SK-N-SH treated with all-trans-retinoic acid at 6 μM for 48 hours (cell line): ENCODE measurements around the gene NANOS3.

Source experiments
- ATAC-seq: fragments of 200-7000 bp; cut with Tn5 transposase; 3 replicates; pipeline ENCODE4 v1.9.1; 2020; ENCODE audit warnings: mild to moderate bottlenecking, moderate library complexity
- ARNTL ChIP-seq: fragments of 450-650 bp; formaldehyde crosslinking; IDR thresholded peaks from 2 replicates; pipeline ENCODE4 v1.5.0; 2020; ENCODE audit warnings: low read depth, mild to moderate bottlenecking, moderate library complexity, borderline replicate concordance
- BACH2 ChIP-seq: fragments of 250-450 bp; sonication (Bioruptor Pico); IDR thresholded peaks from 2 replicates; pipeline ENCODE4 v1.9.0; 2021; ENCODE audit warnings: mild to moderate bottlenecking, borderline replicate concordance
- CSDC2 ChIP-seq: fragments of 250-450 bp; sonication (Bioruptor Pico); IDR thresholded peaks from 2 replicates; pipeline ENCODE4 v1.5.0; 2020; ENCODE audit warnings: mild to moderate bottlenecking, moderate library complexity
- ESRRG ChIP-seq: fragments of 250-450 bp; sonication (Bioruptor Pico); IDR thresholded peaks from 2 replicates; pipeline ENCODE4 v1.6.1; 2021; ENCODE audit warnings: mild to moderate bottlenecking
- GLIS3 ChIP-seq: fragments of 250-450 bp; sonication (Bioruptor Pico); IDR thresholded peaks from 2 replicates; pipeline ENCODE4 v1.5.0; 2020; ENCODE audit warnings: mild to moderate bottlenecking, moderate library complexity
- ISL1 ChIP-seq: fragments of 250-450 bp; sonication (Bioruptor Pico); IDR thresholded peaks from 2 replicates; pipeline ENCODE4 v2.1.2; 2022; ENCODE audit warnings: mild to moderate bottlenecking, moderate library complexity
- OSR1 ChIP-seq: fragments of 250-450 bp; sonication (Bioruptor Pico); IDR thresholded peaks from 2 replicates; pipeline ENCODE4 v1.8.0; 2022; ENCODE audit warnings: moderate library complexity, mild to moderate bottlenecking, inconsistent platforms
- PPARA ChIP-seq: fragments of 250-450 bp; sonication (Bioruptor Pico); IDR thresholded peaks from 2 replicates; pipeline ENCODE4 v1.5.0; 2020; ENCODE audit warnings: mild to moderate bottlenecking, borderline replicate concordance
- RARB ChIP-seq: fragments of 250-450 bp; sonication (Bioruptor Pico); IDR thresholded peaks from 2 replicates; pipeline ENCODE4 v1.8.0; 2021; ENCODE audit warnings: mild to moderate bottlenecking, moderate library complexity
- TCF4 ChIP-seq: fragments of 250-450 bp; sonication (Bioruptor Pico); IDR thresholded peaks from 2 replicates; pipeline ENCODE4 v1.8.0; 2021; ENCODE audit warnings: mild to moderate bottlenecking, moderate library complexity, borderline replicate concordance
- TOX ChIP-seq: fragments of 250-450 bp; sonication (Bioruptor Pico); IDR thresholded peaks from 2 replicates; pipeline ENCODE4 v1.8.0; 2021; ENCODE audit warnings: mild to moderate bottlenecking, moderate library complexity, borderline replicate concordance
- ZC3H10 ChIP-seq: fragments of 250-450 bp; sonication (Bioruptor Pico); IDR thresholded peaks from 2 replicates; pipeline ENCODE4 v1.5.1; 2021; ENCODE audit warnings: mild to moderate bottlenecking, moderate library complexity
- ZFP3 ChIP-seq: fragments of 250-450 bp; sonication (Bioruptor Pico); IDR thresholded peaks from 2 replicates; pipeline ENCODE4 v1.5.0; 2020; ENCODE audit warnings: mild to moderate bottlenecking, moderate library complexity
- ZFP30 ChIP-seq: fragments of 450-650 bp; formaldehyde crosslinking; IDR thresholded peaks from 2 replicates; pipeline ENCODE4 v1.5.0; 2022; ENCODE audit warnings: mild to moderate bottlenecking, moderate library complexity
- ZNF565 ChIP-seq: fragments of 450-650 bp; formaldehyde crosslinking; conservative IDR thresholded peaks from 2 replicates; pipeline ENCODE4 v1.5.0; 2020; ENCODE audit warnings: low read depth, mild to moderate bottlenecking, moderate library complexity
- ZNF70 ChIP-seq: fragments of 450-650 bp; formaldehyde crosslinking; IDR thresholded peaks from 2 replicates; pipeline ENCODE4 v1.5.0; 2020; ENCODE audit warnings: mild to moderate bottlenecking, moderate library complexity
- ZNF8 ChIP-seq: fragments of 450-650 bp; formaldehyde crosslinking; IDR thresholded peaks from 2 replicates; pipeline ENCODE4 v1.5.0; 2020; ENCODE audit warnings: mild to moderate bottlenecking, moderate library complexity
- TF ChIP-seq, protein P1 (sequence below): fragments of 250-450 bp; sonication (Bioruptor Pico); IDR thresholded peaks from 2 replicates; pipeline ENCODE4 v1.5.1; 2021; ENCODE audit warnings: mild to moderate bottlenecking, moderate library complexity
- TF ChIP-seq, protein P2 (sequence below): fragments of 250-450 bp; sonication (Bioruptor Pico); IDR thresholded peaks from 2 replicates; pipeline ENCODE4 v1.5.0; 2020; ENCODE audit warnings: mild to moderate bottlenecking, moderate library complexity
- TF ChIP-seq, protein P3 (sequence below): fragments of 250-450 bp; sonication (Bioruptor Pico); IDR thresholded peaks from 2 replicates; pipeline ENCODE4 v1.8.0; 2021; ENCODE audit warnings: low read depth, mild to moderate bottlenecking, moderate library complexity, borderline replicate concordance
- TF ChIP-seq, protein P4 (sequence below): fragments of 250-450 bp; sonication (Bioruptor Pico); IDR thresholded peaks from 2 replicates; pipeline ENCODE4 v1.5.1; 2020; ENCODE audit warnings: low read depth, mild to moderate bottlenecking, moderate library complexity
- TF ChIP-seq, protein P5 (sequence below): fragments of 250-450 bp; sonication (Bioruptor Pico); IDR thresholded peaks from 2 replicates; pipeline ENCODE4 v1.8.0; 2020; ENCODE audit warnings: mild to moderate bottlenecking, moderate library complexity, borderline replicate concordance

The NANOS3 gene

DNA sequence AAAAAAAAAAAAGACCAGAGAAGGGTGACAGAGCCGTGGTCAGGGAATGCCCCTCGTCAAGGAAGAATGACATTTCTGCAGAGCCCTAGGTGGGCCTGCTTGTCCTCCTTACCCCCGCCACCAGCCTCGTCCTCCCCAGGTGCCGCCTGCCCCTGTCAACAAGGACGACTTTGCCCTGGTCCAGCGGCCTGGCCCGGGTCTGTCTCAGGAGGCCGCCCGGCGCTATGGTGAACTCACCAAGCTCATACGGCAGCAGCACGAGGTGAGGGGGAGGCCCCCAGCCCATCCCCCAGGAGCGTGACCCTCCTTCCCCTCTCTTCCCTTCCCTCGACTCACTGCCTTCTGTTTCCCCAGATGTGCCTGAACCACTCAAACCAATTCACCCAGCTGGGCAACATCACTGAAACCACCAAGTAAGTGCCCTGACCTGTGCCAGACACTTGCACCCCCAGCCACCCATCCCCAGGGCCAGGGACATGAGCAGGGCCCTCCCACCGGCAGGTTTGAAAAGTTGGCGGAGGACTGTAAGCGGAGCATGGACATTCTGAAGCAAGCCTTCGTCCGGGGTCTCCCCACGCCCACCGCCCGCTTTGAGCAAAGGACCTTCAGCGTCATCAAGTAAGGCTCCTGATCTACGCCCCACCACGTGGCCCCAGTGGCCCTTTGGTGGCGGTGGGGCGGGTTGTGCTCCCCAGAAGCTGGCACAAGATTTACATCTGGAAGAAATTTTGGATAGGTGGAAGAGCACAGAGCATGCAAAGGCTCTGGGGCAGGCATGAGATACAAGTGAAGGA, 46.5 kb downstream of the NANOS3 start:
- no peak for ATAC-seq
- TF ChIP-seq PPARA (CRISPR knock-in tag) (no peak), ZC3H10 (CRISPR knock-in tag) (no peak), RARB (CRISPR knock-in tag) (no peak), ZNF70 (CRISPR knock-in tag) (no peak), ESRRG (CRISPR knock-in tag) (no peak), TCF4 (CRISPR knock-in tag) (no peak), ISL1 (CRISPR knock-in tag) (no peak), ZNF8 (CRISPR knock-in tag) (no peak), OSR1 (CRISPR knock-in tag) (no peak)
- TF ChIP-seq, protein P1, sequence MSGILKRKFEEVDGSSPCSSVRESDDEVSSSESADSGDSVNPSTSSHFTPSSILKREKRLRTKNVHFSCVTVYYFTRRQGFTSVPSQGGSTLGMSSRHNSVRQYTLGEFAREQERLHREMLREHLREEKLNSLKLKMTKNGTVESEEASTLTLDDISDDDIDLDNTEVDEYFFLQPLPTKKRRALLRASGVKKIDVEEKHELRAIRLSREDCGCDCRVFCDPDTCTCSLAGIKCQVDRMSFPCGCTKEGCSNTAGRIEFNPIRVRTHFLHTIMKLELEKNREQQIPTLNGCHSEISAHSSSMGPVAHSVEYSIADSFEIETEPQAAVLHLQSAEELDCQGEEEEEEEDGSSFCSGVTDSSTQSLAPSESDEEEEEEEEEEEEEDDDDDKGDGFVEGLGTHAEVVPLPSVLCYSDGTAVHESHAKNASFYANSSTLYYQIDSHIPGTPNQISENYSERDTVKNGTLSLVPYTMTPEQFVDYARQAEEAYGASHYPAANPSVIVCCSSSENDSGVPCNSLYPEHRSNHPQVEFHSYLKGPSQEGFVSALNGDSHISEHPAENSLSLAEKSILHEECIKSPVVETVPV (CRISPR knock-in tag): no peak
- TF ChIP-seq, protein P2, sequence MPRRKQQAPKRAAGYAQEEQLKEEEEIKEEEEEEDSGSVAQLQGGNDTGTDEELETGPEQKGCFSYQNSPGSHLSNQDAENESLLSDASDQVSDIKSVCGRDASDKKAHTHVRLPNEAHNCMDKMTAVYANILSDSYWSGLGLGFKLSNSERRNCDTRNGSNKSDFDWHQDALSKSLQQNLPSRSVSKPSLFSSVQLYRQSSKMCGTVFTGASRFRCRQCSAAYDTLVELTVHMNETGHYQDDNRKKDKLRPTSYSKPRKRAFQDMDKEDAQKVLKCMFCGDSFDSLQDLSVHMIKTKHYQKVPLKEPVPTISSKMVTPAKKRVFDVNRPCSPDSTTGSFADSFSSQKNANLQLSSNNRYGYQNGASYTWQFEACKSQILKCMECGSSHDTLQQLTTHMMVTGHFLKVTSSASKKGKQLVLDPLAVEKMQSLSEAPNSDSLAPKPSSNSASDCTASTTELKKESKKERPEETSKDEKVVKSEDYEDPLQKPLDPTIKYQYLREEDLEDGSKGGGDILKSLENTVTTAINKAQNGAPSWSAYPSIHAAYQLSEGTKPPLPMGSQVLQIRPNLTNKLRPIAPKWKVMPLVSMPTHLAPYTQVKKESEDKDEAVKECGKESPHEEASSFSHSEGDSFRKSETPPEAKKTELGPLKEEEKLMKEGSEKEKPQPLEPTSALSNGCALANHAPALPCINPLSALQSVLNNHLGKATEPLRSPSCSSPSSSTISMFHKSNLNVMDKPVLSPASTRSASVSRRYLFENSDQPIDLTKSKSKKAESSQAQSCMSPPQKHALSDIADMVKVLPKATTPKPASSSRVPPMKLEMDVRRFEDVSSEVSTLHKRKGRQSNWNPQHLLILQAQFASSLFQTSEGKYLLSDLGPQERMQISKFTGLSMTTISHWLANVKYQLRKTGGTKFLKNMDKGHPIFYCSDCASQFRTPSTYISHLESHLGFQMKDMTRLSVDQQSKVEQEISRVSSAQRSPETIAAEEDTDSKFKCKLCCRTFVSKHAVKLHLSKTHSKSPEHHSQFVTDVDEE (CRISPR knock-in tag): no peak

DNA sequence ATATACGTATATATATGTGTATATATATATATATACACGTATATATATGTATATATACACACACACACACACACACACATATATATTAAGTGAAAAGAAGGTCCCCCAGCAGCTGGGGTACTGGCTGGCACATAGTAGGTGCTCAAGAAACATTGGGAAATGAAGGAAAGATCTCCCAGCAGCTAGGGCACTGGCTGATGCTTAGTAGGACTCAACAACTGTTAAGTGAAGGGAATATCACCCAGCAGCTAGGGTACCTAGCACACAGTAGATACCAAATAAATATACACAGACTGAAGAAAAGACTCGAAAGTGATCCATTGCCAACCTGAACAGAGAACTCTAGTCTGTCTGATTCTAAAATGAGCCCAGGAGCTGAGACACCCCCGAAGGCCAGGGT, 49.1 kb downstream of the NANOS3 start:
- ATAC-seq: no peak
- TF ChIP-seq, protein P3, sequence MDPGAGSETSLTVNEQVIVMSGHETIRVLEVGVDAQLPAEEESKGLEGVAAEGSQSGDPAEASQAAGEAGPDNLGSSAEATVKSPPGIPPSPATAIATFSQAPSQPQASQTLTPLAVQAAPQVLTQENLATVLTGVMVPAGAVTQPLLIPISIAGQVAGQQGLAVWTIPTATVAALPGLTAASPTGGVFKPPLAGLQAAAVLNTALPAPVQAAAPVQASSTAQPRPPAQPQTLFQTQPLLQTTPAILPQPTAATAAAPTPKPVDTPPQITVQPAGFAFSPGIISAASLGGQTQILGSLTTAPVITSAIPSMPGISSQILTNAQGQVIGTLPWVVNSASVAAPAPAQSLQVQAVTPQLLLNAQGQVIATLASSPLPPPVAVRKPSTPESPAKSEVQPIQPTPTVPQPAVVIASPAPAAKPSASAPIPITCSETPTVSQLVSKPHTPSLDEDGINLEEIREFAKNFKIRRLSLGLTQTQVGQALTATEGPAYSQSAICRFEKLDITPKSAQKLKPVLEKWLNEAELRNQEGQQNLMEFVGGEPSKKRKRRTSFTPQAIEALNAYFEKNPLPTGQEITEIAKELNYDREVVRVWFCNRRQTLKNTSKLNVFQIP (CRISPR knock-in tag): no peak

DNA sequence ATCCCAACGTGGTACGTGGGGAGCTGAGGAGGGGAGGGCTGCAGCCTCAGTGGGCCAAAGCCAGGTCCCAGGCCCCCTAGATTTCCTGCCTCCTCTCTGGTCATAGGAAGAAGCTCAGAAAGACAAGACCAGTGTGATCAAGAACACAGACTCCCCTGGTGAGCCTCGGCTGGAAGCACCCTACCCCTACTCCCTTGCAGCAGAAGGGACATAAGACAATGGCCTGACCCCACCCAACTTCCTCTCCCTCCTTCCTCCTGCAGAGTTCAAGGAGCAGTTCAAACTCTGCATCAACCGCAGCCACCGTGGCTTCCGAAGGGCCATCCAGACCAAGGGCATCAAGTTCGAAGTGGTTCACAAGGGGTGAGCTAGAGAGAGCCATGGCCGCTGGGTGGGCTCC, 49.8 kb downstream of the NANOS3 start:
- TF ChIP-seq RARB (CRISPR knock-in tag) (no peak), GLIS3 (CRISPR knock-in tag) (no peak), ARNTL (CRISPR knock-in tag) (no peak), TCF4 (CRISPR knock-in tag) (no peak), PPARA (CRISPR knock-in tag) (no peak), OSR1 (CRISPR knock-in tag) (no peak), ZC3H10 (CRISPR knock-in tag) (no peak), BACH2 (no peak), ISL1 (CRISPR knock-in tag) (no peak), ZNF70 (CRISPR knock-in tag) (no peak)
- TF ChIP-seq, protein P1 (CRISPR knock-in tag): no peak
- TF ChIP-seq, all 23 proteins: peak for 0
- no peak for ATAC-seq

DNA sequence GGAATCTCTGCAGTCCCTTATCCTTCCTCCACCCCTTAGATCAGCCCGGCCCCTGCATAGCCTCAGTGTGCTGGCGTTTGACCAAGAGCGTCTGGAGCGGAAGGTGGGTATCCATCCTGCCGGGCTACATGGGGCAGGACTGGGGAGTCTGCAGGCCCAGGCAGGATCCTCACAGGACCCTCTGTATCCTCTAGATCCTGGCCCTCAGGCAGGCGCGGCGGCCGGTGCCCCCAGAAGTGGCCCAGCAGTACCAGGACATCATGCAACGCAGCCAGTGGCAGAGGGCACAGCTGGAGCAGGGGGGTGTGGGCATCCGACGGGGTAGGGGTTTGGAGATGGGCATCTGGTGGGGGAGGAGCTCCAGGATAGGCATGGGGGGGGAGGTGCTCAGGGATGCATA, 52.4 kb downstream of the NANOS3 start:
- no peak; the same call in 2 of the 3 replicates for ATAC-seq
- TF ChIP-seq PPARA (CRISPR knock-in tag) (no peak), CSDC2 (CRISPR knock-in tag) (no peak), ZFP30 (no peak), TOX (CRISPR knock-in tag) (no peak), ZC3H10 (CRISPR knock-in tag) (no peak), ZFP3 (CRISPR knock-in tag) (no peak), ZNF565 (no peak), RARB (CRISPR knock-in tag) (no peak), ISL1 (CRISPR knock-in tag) (no peak), OSR1 (CRISPR knock-in tag) (no peak)
- TF ChIP-seq, protein P4, sequence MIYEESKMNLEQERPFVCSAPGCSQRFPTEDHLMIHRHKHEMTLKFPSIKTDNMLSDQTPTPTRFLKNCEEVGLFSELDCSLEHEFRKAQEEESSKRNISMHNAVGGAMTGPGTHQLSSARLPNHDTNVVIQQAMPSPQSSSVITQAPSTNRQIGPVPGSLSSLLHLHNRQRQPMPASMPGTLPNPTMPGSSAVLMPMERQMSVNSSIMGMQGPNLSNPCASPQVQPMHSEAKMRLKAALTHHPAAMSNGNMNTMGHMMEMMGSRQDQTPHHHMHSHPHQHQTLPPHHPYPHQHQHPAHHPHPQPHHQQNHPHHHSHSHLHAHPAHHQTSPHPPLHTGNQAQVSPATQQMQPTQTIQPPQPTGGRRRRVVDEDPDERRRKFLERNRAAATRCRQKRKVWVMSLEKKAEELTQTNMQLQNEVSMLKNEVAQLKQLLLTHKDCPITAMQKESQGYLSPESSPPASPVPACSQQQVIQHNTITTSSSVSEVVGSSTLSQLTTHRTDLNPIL (CRISPR knock-in tag): no peak
- TF ChIP-seq, protein P3 (CRISPR knock-in tag): no peak
- TF ChIP-seq, protein P5, sequence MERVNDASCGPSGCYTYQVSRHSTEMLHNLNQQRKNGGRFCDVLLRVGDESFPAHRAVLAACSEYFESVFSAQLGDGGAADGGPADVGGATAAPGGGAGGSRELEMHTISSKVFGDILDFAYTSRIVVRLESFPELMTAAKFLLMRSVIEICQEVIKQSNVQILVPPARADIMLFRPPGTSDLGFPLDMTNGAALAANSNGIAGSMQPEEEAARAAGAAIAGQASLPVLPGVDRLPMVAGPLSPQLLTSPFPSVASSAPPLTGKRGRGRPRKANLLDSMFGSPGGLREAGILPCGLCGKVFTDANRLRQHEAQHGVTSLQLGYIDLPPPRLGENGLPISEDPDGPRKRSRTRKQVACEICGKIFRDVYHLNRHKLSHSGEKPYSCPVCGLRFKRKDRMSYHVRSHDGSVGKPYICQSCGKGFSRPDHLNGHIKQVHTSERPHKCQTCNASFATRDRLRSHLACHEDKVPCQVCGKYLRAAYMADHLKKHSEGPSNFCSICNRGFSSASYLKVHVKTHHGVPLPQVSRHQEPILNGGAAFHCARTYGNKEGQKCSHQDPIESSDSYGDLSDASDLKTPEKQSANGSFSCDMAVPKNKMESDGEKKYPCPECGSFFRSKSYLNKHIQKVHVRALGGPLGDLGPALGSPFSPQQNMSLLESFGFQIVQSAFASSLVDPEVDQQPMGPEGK: no peak
- TF ChIP-seq, all 23 proteins: peak for 0
